OCI-LY3 (cell line): ENCODE measurements around the gene TRIM15.
A peak's percentile ranks its signal among the peaks of the same experiment; 100 is the strongest.

Source experiments
- H2AFZ ChIP-seq: fragments of 200-600, 300-600 bp; shearing (Covaris generic); 2 replicates; pipeline ENCODE4 v1.6.0; 2014; ENCODE audit warnings: antibody characterized with exemption, low read depth, low read length
- H3K27ac ChIP-seq: fragments of 200-600, 300-600 bp; sonication (generic); 2 replicates; pipeline ENCODE4 v1.5.1; 2014; ENCODE audit warnings: mild to moderate bottlenecking, low read length, moderate library complexity, mixed read lengths
- H3K27me3 ChIP-seq: fragments of 200-600, 300-600 bp; sonication (generic); 2 replicates; pipeline ENCODE4 v1.6.1; 2014; ENCODE audit warnings: low read depth, low read length, mixed read lengths
- H3K36me3 ChIP-seq: fragments of 200-600, 300-600 bp; sonication (generic); replicated peaks from 2 replicates; pipeline ENCODE3; 2014; ENCODE audit warnings: low read depth, low read length, mixed read lengths
- H3K4me1 ChIP-seq: fragments of 300-600, 200-600 bp; sonication (generic); 2 replicates; pipeline ENCODE4 v1.6.1; 2014; ENCODE audit warnings: low read length, mixed read lengths
- H3K4me2 ChIP-seq: fragments of 200-600, 300-600 bp; sonication (generic); 2 replicates; pipeline ENCODE4 v1.6.1; 2014; ENCODE audit warnings: low read length, mixed read lengths
- H3K4me3 ChIP-seq: fragments of 300-600, 200-600 bp; sonication (generic); 2 replicates; pipeline ENCODE4 v1.5.1; 2014; ENCODE audit warnings: antibody characterized with exemption, mild to moderate bottlenecking, low read length, moderate library complexity
- H3K79me2 ChIP-seq: fragments of 300-600, 200-600 bp; shearing (Covaris generic); 2 replicates; pipeline ENCODE4 v1.6.1; 2014; ENCODE audit warnings: mild to moderate bottlenecking, low read length, mixed read lengths
- H3K9ac ChIP-seq: fragments of 300-600, 200-600 bp; shearing (Covaris generic); 2 replicates; pipeline ENCODE4 v1.6.0; 2014; ENCODE audit warnings: mild to moderate bottlenecking, low read length, moderate library complexity
- H3K9me3 ChIP-seq: fragments of 200-600, 300-600 bp; shearing (Covaris generic); 2 replicates; pipeline ENCODE4 v1.6.1; 2014; ENCODE audit warnings: low read length, mixed read lengths; ENCODE audit not compliant: insufficient read depth
- H4K20me1 ChIP-seq: fragments of 200-600, 300-600 bp; sonication (generic); 2 replicates; pipeline ENCODE4 v1.6.1; 2016; ENCODE audit warnings: low read length, mixed read lengths; ENCODE audit not compliant: insufficient read depth
- CTCF ChIP-seq: fragments of 200-600, 300-600 bp; sonication (generic); IDR thresholded peaks from 2 replicates; pipeline ENCODE4 v1.5.1; 2014; ENCODE audit warnings: antibody characterized with exemption, low read length, low read depth
- EZH2phosphoT487 ChIP-seq: fragments of 200-600 bp; shearing (Covaris generic); IDR thresholded peaks from 2 replicates; pipeline ENCODE4 v1.6.1; 2018; ENCODE audit warnings: antibody characterized with exemption, mixed run types, low read depth

TRIM15 gene

GRCh38 chr6:30200551-30201281 lies 37.4 kb downstream of the TRIM15 start:
- Histone ChIP-seq H3K27ac (no peak overlapping the region), H3K27me3 (no peaks in the 10 kb centered on the region), H3K4me1 (peaks cover 14% of the 10 kb centered on the region), H2AFZ (no peak overlapping the region), H3K79me2 (peaks cover 20% of the 10 kb centered on the region), H3K9ac (no peak overlapping the region), H3K9me3 (no peaks in the 10 kb centered on the region), H3K4me3 (no peak overlapping the region), H4K20me1 (peaks cover 23% of the 10 kb centered on the region), H3K4me2 (peak overlapping the region; percentile 57), H3K36me3 (peaks cover 23% of the 10 kb centered on the region)
- TF ChIP-seq EZH2phosphoT487, result no peak
- no peak for TF ChIP-seq CTCF

- Histone ChIP-seq H3K27me3 (no peaks in the 10 kb centered on the region), H3K4me1 (peaks cover 14% of the 10 kb centered on the region), H3K79me2 (peaks cover 36% of the 10 kb centered on the region), H3K9me3 (no peaks in the 10 kb centered on the region), H3K9ac (no peak overlapping the region), H3K4me3 (no peak overlapping the region), H3K27ac (no peak overlapping the region), H3K4me2 (no peak overlapping the region), H4K20me1 (peaks cover 39% of the 10 kb centered on the region), H3K36me3 (peaks cover 23% of the 10 kb centered on the region), H2AFZ (no peak overlapping the region)
- no peak for TF ChIP-seq EZH2phosphoT487
- no peak for TF ChIP-seq CTCF
These were observed 39.0 kb downstream of the TRIM15 start for GRCh38 chr6:30202366-30202765.

GRCh38 chr6:30204116-30204515 lies 40.8 kb downstream of the TRIM15 start:
- Histone ChIP-seq H3K36me3 (peaks cover 21% of the 10 kb centered on the region), H3K9me3 (no peaks in the 10 kb centered on the region), H2AFZ (no peak overlapping the region), H3K4me1 (peaks cover 17% of the 10 kb centered on the region), H3K79me2 (peaks cover 53% of the 10 kb centered on the region), H4K20me1 (peaks cover 55% of the 10 kb centered on the region), H3K27me3 (no peaks in the 10 kb centered on the region), H3K27ac (no peak overlapping the region), H3K4me2 (no peak overlapping the region), H3K9ac (no peak overlapping the region), H3K4me3 (no peak overlapping the region)
- no peak for TF ChIP-seq CTCF
- no peak for TF ChIP-seq EZH2phosphoT487

- Histone ChIP-seq H3K4me3 (no peak overlapping the region), H3K4me2 (no peak overlapping the region), H3K9me3 (no peaks in the 10 kb centered on the region), H4K20me1 (peaks cover 57% of the 10 kb centered on the region), H3K4me1 (peaks cover 15% of the 10 kb centered on the region), H3K9ac (no peak overlapping the region), H3K27ac (no peak overlapping the region), H3K27me3 (no peaks in the 10 kb centered on the region), H3K36me3 (peaks cover 18% of the 10 kb centered on the region), H3K79me2 (peaks cover 66% of the 10 kb centered on the region), H2AFZ (no peak overlapping the region)
- TF ChIP-seq CTCF (no peak), EZH2phosphoT487 (no peak)
These were observed 42.8 kb downstream of the TRIM15 start for GRCh38 chr6:30206152-30206551.
